Measurements from ENCODE around the gene MS4A4E.

DNA sequence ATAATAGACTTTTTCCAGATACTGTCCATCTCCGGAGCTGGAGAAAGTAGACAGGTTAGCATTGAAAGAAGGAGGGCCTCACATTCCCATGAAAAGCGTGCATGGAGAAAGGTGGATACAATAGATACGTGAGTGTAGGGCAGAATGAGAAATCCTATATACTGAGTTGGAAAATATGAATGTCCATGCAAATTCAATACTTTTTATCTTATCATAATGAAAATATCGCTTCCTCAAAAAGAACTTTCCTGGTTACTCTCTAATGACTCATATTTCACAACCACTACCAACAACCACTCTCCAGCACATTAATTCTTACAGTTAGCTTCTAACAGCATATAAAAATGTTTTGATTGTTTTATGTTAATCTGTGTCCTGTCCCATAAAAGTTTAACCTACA, 38.0 kb downstream of the MS4A4E start:
- no peak for TF ChIP-seq POLR2A (IDR thresholded peaks at IDR 0.05)
- TF ChIP-seq, protein P1, sequence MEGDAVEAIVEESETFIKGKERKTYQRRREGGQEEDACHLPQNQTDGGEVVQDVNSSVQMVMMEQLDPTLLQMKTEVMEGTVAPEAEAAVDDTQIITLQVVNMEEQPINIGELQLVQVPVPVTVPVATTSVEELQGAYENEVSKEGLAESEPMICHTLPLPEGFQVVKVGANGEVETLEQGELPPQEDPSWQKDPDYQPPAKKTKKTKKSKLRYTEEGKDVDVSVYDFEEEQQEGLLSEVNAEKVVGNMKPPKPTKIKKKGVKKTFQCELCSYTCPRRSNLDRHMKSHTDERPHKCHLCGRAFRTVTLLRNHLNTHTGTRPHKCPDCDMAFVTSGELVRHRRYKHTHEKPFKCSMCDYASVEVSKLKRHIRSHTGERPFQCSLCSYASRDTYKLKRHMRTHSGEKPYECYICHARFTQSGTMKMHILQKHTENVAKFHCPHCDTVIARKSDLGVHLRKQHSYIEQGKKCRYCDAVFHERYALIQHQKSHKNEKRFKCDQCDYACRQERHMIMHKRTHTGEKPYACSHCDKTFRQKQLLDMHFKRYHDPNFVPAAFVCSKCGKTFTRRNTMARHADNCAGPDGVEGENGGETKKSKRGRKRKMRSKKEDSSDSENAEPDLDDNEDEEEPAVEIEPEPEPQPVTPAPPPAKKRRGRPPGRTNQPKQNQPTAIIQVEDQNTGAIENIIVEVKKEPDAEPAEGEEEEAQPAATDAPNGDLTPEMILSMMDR (IDR thresholded peaks at IDR 0.05), result no peak
